ENCODE results near the gene DCUN1D3.
"Not testable (repeated sequence)": the region's sequence is repeated elsewhere in the genome, so short reads cannot be mapped to it uniquely, and the experiment has no call there.

Gene DCUN1D3

DNA sequence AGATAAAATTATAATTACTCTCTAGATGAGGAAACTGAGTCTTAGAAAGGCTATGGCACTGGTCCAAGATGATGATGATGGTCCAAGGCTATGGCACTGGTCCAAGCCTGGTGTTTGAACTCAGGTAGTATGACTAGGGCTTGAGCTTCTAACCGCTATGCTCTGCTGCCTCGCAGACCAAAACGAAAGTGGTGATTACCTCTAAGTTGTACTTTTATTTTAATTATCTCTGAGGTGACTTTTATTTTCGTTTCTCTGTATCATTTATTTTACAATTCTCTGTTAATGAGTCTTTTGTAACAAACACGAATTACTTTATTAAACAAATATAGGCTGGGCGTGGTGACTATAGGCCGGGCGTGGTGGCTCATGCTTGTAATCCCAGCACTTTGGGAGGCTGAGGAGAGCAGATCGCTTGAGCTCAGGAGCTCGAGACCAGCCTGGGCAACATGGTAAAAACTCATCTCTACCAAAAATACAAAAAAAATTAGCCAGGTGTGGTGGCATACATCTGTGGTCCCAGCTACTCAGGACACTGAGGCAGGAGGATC is 88.2 kb downstream of the DCUN1D3 start:
- Histone ChIP-seq H3K4me1 (ENCODE audit: control insufficient read depth in 1 of 2, insufficient read depth in 1 of 2, low read depth in 1 of 2, low read length in 1 of 2) (peaks cover 9 to 11% of the 10 kb centered on the region in 2 experiments), H3K27ac (no peak overlapping the region), H3K36me3 (peaks cover 22% of the 10 kb centered on the region), H3K9me3 (no peaks in the 10 kb centered on the region), H3K4me3 (ENCODE audit: low read depth in 1 of 2, low read length in 1 of 2) (no peak overlapping the region), H3K27me3 (no peaks in the 10 kb centered on the region)
- TF ChIP-seq, protein P1, sequence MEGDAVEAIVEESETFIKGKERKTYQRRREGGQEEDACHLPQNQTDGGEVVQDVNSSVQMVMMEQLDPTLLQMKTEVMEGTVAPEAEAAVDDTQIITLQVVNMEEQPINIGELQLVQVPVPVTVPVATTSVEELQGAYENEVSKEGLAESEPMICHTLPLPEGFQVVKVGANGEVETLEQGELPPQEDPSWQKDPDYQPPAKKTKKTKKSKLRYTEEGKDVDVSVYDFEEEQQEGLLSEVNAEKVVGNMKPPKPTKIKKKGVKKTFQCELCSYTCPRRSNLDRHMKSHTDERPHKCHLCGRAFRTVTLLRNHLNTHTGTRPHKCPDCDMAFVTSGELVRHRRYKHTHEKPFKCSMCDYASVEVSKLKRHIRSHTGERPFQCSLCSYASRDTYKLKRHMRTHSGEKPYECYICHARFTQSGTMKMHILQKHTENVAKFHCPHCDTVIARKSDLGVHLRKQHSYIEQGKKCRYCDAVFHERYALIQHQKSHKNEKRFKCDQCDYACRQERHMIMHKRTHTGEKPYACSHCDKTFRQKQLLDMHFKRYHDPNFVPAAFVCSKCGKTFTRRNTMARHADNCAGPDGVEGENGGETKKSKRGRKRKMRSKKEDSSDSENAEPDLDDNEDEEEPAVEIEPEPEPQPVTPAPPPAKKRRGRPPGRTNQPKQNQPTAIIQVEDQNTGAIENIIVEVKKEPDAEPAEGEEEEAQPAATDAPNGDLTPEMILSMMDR (IDR thresholded peaks at IDR 0.05): no peak

DNA sequence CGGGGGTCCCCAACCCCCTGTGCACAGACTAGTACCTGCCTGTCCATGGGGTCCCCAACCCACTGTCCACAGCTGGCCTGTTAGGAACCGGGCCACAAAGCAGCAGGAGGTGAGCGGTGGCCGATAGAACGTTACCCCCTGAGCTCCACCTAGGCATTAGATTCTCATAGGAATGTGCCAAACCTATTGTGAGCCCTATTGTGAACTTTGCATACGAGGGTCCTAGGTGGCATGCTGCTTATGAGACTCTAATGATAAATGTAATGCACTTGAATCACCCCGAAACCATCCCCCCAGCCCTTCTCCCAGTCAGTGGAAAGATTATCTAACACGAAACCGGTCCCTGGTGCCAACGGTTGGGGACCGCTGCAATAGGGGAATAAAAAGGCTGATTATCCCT is 92.3 kb downstream of the DCUN1D3 start:
- H3K36me3 ChIP-seq: no peaks in the 10 kb centered on the region
- no peaks in the 10 kb centered on the region for H3K9me3 ChIP-seq
- TF ChIP-seq, protein P1 (IDR thresholded peaks at IDR 0.05): no peak
- H3K4me1 ChIP-seq (ENCODE audit: control insufficient read depth in 1 of 2, insufficient read depth in 1 of 2, low read depth in 1 of 2, low read length in 1 of 2): peaks cover 24 to 26% of the 10 kb centered on the region in 2 experiments
- no peak overlapping the region for H3K27ac ChIP-seq
- no peak overlapping the region for H3K4me3 ChIP-seq (ENCODE audit: low read depth in 1 of 2, low read length in 1 of 2)
- H3K27me3 ChIP-seq: no peaks in the 10 kb centered on the region

DNA sequence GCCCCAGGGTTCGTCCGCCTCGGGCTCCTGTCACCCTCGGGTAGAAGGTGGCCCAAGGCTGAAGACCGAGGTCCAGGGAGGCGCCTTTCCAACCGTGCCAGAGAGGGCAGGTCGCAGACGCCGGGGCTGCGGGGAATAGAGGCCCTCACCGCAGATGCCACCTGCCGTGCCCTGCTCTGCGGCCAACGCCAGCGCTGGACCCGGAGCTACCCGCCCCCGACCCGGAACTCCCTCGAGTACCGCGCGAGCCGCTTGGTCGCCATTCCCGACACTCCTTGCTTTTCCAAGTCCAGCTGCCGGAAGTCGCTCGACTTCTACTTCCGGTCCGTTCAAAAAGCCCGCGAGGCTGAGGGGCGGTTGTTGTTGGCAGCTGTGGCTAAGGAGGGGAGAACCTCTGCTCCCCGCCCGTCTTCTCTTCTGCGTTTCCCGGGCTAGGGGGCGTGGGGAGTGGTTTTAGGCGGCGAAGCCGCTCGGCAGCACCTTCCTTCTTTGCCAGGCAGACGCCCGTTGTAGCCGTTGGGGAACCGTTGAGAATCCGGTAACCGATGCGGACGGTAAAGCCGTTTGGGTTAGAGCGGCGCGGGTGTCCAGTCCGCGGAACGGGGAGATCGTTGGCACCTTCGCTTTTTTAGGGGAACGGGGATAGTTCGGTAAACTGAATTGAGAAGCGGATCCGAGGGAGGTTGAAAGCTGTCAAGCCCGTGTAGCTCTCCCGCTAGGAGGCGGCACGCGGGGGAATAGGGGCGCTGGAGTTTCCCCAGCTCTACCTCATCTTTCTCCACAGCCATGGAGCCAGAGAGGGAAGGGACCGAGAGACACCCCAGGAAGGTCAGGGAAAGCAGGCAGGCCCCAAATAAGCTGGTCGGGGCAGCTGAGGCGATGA is 93.7 kb downstream of the DCUN1D3 start, which contains the start of the genes ERI2 and REXO5:
ERI2 (minus strand) TSS at position 305 of the 883 bp plus-strand sequence; CDS start at position 263, 42 bp downstream.
REXO5 (plus strand) TSS at position 360 of the 883 bp plus-strand sequence; CDS start at position 787, 427 bp downstream.
- Histone ChIP-seq H3K9me3 (no peaks in the 10 kb centered on the region), H3K4me1 (ENCODE audit: control insufficient read depth in 1 of 2, insufficient read depth in 1 of 2, low read depth in 1 of 2, low read length in 1 of 2) (peaks cover 24 to 26% of the 10 kb centered on the region in 2 experiments), H3K27me3 (no peaks in the 10 kb centered on the region), H3K4me3 (ENCODE audit: low read depth in 1 of 2, low read length in 1 of 2) (peak within 1 kb of the TSS; percentile 64 to 79), H3K36me3 (no peaks in the 10 kb centered on the region), H3K27ac (peak within 1 kb of the TSS; percentile 83)
- TF ChIP-seq, protein P1 (IDR thresholded peaks at IDR 0.05): no peak

- H3K4me3 ChIP-seq (ENCODE audit: low read depth in 1 of 2, low read length in 1 of 2): peak overlapping the region; percentile 64 to 79
- H3K27ac ChIP-seq: peak overlapping the region; percentile 83
- H3K36me3 ChIP-seq, H3K9me3 ChIP-seq, H3K27me3 ChIP-seq: not testable (repeated sequence)
- peaks cover 24 to 26% of the 10 kb centered on the region in 2 experiments for H3K4me1 ChIP-seq (ENCODE audit: control insufficient read depth in 1 of 2, insufficient read depth in 1 of 2, low read depth in 1 of 2, low read length in 1 of 2)
Measured at GRCh38 chr16:20805684-20806167, 94.4 kb downstream of the DCUN1D3 start.

All from neutrophil (primary cell).